ENCODE measurements around the gene FAM117B. TPM values are rescaled to one million over a fixed set of nuclear protein-coding genes. Genes with fewer than 3 reads are reported as not detected.

FAM117B gene
- total RNA-seq, 1 donor from 2014 or later: 4.9 TPM

DNA sequence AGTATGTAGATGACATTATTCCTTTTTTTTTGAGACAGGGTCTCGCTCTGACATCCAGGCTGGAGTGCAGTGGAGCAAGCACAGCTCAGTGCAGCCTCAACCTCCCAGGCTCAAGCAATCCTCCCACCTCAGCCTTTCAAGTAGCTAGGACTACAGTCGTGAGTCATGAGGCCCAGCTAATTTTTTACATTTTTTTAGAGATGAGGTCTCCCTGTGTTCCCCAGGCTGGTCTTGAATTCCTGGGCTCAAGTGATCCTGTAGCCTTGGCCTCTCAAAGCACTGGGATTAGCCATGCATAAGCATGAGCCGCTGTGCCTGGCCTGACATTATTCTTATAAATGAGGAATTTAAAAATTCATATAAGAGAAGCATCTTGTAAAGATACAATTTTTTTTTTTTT, 86.9 kb downstream of the FAM117B start:
- Mint-ChIP-seq H3K4me1 (ENCODE audit: low read depth) (peaks cover 14% of the 10 kb centered on the region), H3K36me3 (ENCODE audit: low read depth) (no peaks in the 10 kb centered on the region), H3K4me3 (ENCODE audit: unreplicated experiment) (no peak overlapping the region), H3K27ac (ENCODE audit: unreplicated experiment) (no peak overlapping the region), H3K9me3 (ENCODE audit: low read depth) (peaks cover 4% of the 10 kb centered on the region), H3K27me3 (ENCODE audit: low read depth) (no peaks in the 10 kb centered on the region)
- TF ChIP-seq, protein P1, sequence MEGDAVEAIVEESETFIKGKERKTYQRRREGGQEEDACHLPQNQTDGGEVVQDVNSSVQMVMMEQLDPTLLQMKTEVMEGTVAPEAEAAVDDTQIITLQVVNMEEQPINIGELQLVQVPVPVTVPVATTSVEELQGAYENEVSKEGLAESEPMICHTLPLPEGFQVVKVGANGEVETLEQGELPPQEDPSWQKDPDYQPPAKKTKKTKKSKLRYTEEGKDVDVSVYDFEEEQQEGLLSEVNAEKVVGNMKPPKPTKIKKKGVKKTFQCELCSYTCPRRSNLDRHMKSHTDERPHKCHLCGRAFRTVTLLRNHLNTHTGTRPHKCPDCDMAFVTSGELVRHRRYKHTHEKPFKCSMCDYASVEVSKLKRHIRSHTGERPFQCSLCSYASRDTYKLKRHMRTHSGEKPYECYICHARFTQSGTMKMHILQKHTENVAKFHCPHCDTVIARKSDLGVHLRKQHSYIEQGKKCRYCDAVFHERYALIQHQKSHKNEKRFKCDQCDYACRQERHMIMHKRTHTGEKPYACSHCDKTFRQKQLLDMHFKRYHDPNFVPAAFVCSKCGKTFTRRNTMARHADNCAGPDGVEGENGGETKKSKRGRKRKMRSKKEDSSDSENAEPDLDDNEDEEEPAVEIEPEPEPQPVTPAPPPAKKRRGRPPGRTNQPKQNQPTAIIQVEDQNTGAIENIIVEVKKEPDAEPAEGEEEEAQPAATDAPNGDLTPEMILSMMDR (IDR thresholded peaks at IDR 0.05): no peak
- no peak for DNase-seq (ENCODE audit: low spot score)

DNA sequence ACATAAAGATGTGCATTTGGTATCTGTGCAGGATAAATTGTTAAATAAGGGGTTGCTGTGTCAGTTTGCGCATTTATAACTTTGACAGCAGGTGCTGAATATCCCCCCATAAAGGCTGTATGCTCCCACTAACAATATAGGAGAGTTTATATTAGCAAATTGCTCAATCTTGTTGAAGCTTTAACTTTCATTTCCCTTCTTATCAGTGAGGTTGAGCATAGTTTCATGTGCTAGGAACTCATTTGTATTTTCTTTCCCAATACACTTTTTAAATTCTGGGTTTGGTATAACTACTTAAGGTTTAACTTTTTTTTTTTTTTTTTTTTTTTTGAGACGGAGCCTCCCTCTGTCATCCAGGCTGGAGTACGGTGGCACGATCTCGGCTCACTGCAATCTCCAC, 89.0 kb downstream of the FAM117B start:
- H3K4me1 Mint-ChIP-seq (ENCODE audit: low read depth): peaks cover 10% of the 10 kb centered on the region
- H3K9me3 Mint-ChIP-seq (ENCODE audit: low read depth): no peaks in the 10 kb centered on the region
- TF ChIP-seq, protein P1 (IDR thresholded peaks at IDR 0.05): no peak

DNA sequence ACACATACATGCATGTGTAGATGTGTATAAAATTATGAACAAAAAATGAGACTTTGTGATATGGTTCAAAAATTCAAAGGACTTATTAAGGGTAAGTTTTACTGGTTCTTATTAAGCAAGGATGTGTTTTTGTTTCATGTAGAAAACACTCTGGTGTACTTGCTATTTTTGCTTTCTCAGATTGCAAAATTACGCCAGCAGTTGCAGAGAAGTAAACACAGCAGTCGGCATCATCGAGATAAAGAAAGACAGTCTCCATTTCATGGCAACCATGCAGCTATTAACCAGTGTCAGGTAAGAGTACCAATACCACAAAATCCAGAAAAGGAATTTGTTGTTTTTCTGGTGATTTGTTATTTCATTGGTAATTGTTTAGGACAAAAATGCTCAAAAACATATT, 91.3 kb downstream of the FAM117B start:
- DNase-seq (ENCODE audit: low spot score): no peak
- peaks cover 8% of the 10 kb centered on the region for H3K4me1 Mint-ChIP-seq (ENCODE audit: low read depth)
- H3K27ac Mint-ChIP-seq (ENCODE audit: unreplicated experiment): no peak overlapping the region
- peaks cover 2% of the 10 kb centered on the region for H3K36me3 Mint-ChIP-seq (ENCODE audit: low read depth)
- TF ChIP-seq, protein P1 (IDR thresholded peaks at IDR 0.05): no peak
- H3K9me3 Mint-ChIP-seq (ENCODE audit: low read depth): no peaks in the 10 kb centered on the region
- no peak overlapping the region for H3K4me3 Mint-ChIP-seq (ENCODE audit: unreplicated experiment)
- no peaks in the 10 kb centered on the region for H3K27me3 Mint-ChIP-seq (ENCODE audit: low read depth)

More for the DNA sequence above, 89.0 kb downstream of the FAM117B start:
- no peak overlapping the region for H3K4me3 Mint-ChIP-seq (ENCODE audit: unreplicated experiment)
- H3K27ac Mint-ChIP-seq (ENCODE audit: unreplicated experiment): no peak overlapping the region
- DNase-seq (ENCODE audit: low spot score): no peak
- peaks cover 2% of the 10 kb centered on the region for H3K36me3 Mint-ChIP-seq (ENCODE audit: low read depth)
- no peaks in the 10 kb centered on the region for H3K27me3 Mint-ChIP-seq (ENCODE audit: low read depth)

DNA sequence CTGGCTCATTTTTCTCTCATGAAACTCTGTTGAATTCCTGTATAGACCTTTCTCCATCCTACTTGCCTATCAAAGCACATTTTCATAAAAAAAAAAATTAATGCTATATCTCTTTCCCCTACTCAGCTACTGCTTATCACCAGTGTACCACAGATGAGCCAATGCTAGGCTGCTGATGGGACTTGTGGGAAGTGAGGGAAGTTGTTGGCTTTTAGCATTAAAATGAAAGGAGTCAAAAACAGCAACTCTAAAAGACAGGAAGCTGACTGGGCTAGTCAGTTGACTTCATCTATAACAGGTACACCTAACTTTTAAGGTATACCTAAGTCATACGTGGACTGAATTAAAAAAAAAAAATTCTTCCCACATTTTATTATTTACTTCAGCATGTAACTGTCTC, 102.1 kb downstream of the FAM117B start:
- H3K4me1 Mint-ChIP-seq (ENCODE audit: low read depth): no peaks in the 10 kb centered on the region
- H3K9me3 Mint-ChIP-seq (ENCODE audit: low read depth): peaks cover 9% of the 10 kb centered on the region
- H3K27ac Mint-ChIP-seq (ENCODE audit: unreplicated experiment): no peak overlapping the region
- H3K36me3 Mint-ChIP-seq (ENCODE audit: low read depth): peaks cover 5% of the 10 kb centered on the region
- DNase-seq (ENCODE audit: low spot score): no peak
- H3K4me3 Mint-ChIP-seq (ENCODE audit: unreplicated experiment): no peak overlapping the region
- TF ChIP-seq, protein P1 (IDR thresholded peaks at IDR 0.05): no peak
- H3K27me3 Mint-ChIP-seq (ENCODE audit: low read depth): no peaks in the 10 kb centered on the region

DNA sequence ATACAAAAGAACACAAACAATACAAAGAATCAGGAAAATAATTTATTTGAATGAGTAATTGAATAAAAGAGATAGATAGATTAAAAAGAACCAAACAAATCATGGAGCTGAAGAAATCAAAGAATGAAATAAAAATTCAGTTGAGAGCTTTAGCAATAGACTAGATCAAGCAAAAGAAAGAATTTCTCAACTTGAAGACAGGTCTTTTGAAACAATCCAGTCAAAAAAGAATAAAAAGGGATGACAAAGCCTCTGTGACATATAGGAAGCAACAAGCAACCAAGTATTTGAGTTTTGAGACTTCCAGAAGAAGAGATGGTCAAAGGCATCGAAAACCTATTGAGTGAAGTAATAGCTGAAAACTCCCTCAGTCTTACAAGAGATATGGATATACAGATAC, 108.8 kb downstream of the FAM117B start:
- no peak overlapping the region for H3K4me3 Mint-ChIP-seq (ENCODE audit: unreplicated experiment)
- H3K36me3 Mint-ChIP-seq (ENCODE audit: low read depth): peaks cover 15% of the 10 kb centered on the region
- TF ChIP-seq, protein P1 (IDR thresholded peaks at IDR 0.05): no peak
- no peak for DNase-seq (ENCODE audit: low spot score)
- no peaks in the 10 kb centered on the region for H3K4me1 Mint-ChIP-seq (ENCODE audit: low read depth)
- H3K27ac Mint-ChIP-seq (ENCODE audit: unreplicated experiment): no peak overlapping the region
- no peaks in the 10 kb centered on the region for H3K27me3 Mint-ChIP-seq (ENCODE audit: low read depth)
- peaks cover 40% of the 10 kb centered on the region for H3K9me3 Mint-ChIP-seq (ENCODE audit: low read depth)
